Astrocyte (in vitro differentiated cells and primary cell): ENCODE data around the gene FCHO1.

ENCODE experiments used
- CTCF ChIP-seq: IDR thresholded peaks from 2 replicates; pipeline ENCODE4 v1.5.1; 2011; ENCODE audit warnings: low read depth, mild to moderate bottlenecking, inconsistent platforms, low read length, moderate library complexity; ENCODE audit not compliant: insufficient read depth
- EZH2 ChIP-seq: IDR thresholded peaks from 2 replicates; pipeline ENCODE4 v1.6.1; 2012; ENCODE audit warnings: mild to moderate bottlenecking, low read length, inconsistent platforms; ENCODE audit not compliant: insufficient read depth

- TF ChIP-seq CTCF: no peak
- no peak for TF ChIP-seq EZH2
Measured at GRCh38 chr19:17716309-17716929, 34.9 kb upstream of the FCHO1 start.
